GM12875 (cell line): Measurements from ENCODE around the gene HTT.
A peak's percentile ranks its signal among the peaks of the same experiment; 100 is the strongest.

Experiments
- H3K4me3 ChIP-seq: one replicate; pipeline ENCODE4 v1.5.1; 2011; ENCODE audit warnings: low read depth, low read length, control low read depth
- TF ChIP-seq, protein P1 (sequence below): IDR thresholded peaks from 2 replicates; pipeline ENCODE4 v1.5.1; 2011; ENCODE audit warnings: low read depth, mild to moderate bottlenecking, control low read depth, inconsistent platforms, low read length, moderate library complexity, borderline replicate concordance; ENCODE audit not compliant: insufficient read depth

HTT gene

DNA sequence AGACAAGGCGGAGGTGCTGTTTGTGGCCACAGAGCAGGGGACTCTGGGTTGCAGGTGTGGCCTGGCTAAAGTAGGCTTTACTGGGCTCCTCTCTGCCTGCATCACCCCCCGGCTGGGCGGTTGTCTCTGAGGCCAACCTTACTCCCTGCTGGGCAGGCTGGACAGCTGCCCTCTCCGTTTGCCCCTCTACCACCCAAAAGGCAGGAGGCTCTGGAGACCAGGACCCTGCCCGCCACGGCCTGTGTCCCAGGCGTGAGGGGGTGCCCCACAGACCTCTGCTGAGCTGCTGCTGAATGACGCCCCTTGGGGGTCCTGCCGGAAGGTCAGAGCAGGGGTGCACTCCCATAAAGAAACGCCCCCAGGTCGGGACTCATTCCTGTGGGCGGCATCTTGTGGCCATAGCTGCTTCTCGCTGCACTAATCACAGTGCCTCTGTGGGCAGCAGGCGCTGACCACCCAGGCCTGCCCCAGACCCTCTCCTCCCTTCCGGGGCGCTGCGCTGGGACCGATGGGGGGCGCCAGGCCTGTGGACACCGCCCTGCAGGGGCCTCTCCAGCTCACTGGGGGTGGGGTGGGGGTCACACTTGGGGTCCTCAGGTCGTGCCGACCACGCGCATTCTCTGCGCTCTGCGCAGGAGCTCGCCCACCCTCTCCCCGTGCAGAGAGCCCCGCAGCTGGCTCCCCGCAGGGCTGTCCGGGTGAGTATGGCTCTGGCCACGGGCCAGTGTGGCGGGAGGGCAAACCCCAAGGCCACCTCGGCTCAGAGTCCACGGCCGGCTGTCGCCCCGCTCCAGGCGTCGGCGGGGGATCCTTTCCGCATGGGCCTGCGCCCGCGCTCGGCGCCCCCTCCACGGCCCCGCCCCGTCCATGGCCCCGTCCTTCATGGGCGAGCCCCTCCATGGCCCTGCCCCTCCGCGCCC, 1.1 kb upstream of the HTT start:
- TF ChIP-seq, protein P1, sequence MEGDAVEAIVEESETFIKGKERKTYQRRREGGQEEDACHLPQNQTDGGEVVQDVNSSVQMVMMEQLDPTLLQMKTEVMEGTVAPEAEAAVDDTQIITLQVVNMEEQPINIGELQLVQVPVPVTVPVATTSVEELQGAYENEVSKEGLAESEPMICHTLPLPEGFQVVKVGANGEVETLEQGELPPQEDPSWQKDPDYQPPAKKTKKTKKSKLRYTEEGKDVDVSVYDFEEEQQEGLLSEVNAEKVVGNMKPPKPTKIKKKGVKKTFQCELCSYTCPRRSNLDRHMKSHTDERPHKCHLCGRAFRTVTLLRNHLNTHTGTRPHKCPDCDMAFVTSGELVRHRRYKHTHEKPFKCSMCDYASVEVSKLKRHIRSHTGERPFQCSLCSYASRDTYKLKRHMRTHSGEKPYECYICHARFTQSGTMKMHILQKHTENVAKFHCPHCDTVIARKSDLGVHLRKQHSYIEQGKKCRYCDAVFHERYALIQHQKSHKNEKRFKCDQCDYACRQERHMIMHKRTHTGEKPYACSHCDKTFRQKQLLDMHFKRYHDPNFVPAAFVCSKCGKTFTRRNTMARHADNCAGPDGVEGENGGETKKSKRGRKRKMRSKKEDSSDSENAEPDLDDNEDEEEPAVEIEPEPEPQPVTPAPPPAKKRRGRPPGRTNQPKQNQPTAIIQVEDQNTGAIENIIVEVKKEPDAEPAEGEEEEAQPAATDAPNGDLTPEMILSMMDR: peak; percentile 20; the same call in 1 of the 2 replicates
- peak overlapping the region; percentile 79 for H3K4me3 ChIP-seq

DNA sequence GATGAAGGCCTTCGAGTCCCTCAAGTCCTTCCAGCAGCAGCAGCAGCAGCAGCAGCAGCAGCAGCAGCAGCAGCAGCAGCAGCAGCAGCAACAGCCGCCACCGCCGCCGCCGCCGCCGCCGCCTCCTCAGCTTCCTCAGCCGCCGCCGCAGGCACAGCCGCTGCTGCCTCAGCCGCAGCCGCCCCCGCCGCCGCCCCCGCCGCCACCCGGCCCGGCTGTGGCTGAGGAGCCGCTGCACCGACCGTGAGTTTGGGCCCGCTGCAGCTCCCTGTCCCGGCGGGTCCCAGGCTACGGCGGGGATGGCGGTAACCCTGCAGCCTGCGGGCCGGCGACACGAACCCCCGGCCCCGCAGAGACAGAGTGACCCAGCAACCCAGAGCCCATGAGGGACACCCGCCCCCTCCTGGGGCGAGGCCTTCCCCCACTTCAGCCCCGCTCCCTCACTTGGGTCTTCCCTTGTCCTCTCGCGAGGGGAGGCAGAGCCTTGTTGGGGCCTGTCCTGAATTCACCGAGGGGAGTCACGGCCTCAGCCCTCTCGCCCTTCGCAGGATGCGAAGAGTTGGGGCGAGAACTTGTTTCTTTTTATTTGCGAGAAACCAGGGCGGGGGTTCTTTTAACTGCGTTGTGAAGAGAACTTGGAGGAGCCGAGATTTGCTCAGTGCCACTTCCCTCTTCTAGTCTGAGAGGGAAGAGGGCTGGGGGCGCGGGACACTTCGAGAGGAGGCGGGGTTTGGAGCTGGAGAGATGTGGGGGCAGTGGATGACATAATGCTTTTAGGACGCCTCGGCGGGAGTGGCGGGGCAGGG, 568 bp downstream of the HTT start:
- TF ChIP-seq, protein P1: no peak
- H3K4me3 ChIP-seq: peak overlapping the region; percentile 93

DNA sequence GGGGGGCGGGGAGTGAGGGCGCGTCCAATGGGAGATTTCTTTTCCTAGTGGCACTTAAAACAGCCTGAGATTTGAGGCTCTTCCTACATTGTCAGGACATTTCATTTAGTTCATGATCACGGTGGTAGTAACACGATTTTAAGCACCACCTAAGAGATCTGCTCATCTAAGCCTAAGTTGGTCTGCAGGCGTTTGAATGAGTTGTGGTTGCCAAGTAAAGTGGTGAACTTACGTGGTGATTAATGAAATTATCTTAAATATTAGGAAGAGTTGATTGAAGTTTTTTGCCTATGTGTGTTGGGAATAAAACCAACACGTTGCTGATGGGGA, 1.1 kb downstream of the HTT start:
- TF ChIP-seq, protein P1: no peak

DNA sequence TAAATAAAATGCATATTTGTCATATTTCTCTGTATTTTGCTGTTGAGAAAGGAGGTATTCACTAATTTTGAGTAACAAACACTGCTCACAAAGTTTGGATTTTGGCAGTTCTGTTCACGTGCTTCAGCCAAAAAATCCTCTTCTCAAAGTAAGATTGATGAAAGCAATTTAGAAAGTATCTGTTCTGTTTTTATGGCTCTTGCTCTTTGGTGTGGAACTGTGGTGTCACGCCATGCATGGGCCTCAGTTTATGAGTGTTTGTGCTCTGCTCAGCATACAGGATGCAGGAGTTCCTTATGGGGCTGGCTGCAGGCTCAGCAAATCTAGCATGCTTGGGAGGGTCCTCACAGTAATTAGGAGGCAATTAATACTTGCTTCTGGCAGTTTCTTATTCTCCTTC, 3.3 kb downstream of the HTT start:
- TF ChIP-seq, protein P1: no peak
- no peak overlapping the region for H3K4me3 ChIP-seq

More for the DNA sequence above, 1.1 kb downstream of the HTT start:
- H3K4me3 ChIP-seq: peak overlapping the region; percentile 49

DNA sequence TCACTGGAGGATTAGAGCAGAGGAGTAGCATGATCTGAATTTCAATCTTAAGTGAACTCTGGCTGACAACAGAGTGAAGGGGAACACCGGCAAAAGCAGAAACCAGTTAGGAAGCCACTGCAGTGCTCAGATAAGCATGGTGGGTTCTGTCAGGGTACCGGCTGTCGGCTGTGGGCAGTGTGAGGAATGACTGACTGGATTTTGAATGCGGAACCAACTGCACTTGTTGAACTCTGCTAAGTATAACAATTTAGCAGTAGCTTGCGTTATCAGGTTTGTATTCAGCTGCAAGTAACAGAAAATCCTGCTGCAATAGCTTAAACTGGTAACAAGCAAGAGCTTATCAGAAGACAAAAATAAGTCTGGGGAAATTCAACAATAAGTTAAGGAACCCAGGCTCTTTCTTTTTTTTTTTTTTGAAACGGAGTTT, 5.2 kb downstream of the HTT start:
- H3K4me3 ChIP-seq: peak overlapping the region; percentile 35
- TF ChIP-seq, protein P1: no peak

DNA sequence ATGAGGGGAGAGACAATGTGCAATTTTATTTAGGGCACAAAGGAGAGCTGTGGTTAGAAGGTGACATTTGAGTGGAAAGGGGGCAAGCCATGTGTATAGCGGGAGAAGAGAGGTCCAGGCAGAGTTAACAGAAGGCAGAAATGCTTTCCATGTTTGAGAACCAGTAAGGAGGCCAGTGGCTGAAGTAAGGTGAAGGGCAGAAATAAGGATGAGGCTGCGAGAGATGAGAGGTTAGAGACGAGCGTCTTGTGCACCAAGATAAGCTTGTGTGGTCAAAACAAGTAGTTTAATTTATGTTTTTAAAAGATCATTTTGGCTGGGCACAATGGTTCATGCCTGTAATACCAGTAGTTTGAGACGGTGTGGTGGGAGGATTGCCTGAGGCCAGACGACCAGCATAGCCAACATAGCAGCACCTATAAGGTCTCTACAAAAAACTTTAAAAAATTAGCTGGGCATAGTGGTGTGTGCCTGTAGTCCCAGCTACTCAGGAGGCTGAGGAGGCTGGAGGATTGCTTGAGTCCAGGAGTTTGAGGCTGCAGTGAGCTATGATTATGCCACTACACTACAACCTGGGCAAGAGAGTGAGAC, 8.5 kb downstream of the HTT start:
- no peak overlapping the region for H3K4me3 ChIP-seq
- TF ChIP-seq, protein P1: no peak
